Measurements from ENCODE around the gene TSKU.

TSKU gene

GRCh38 chr11:76753449-76753848, 29.7 kb upstream of the TSKU start:
- H3K36me3 ChIP-seq (ENCODE audit: insufficient read depth, insufficient read length, low read length) = no peaks in the 10 kb centered on the region
- TF ChIP-seq SUZ12 (IDR thresholded peaks at IDR 0.05; ENCODE audit: extremely low read depth, insufficient read depth, insufficient read length) (no peak), YY1 (IDR thresholded peaks at IDR 0.05; ENCODE audit: insufficient read depth, insufficient read length) (no peak), ZNF274 (IDR thresholded peaks at IDR 0.05; ENCODE audit: low read depth, low read length) (no peak)
- no peak for DNase-seq (ENCODE audit: low read depth, low spot score)
- no peaks in the 10 kb centered on the region for H3K27me3 ChIP-seq (ENCODE audit: insufficient read depth, insufficient read length)
- H3K4me1 ChIP-seq (ENCODE audit: insufficient read depth, insufficient read length) = peaks cover 3% of the 10 kb centered on the region
- no peak overlapping the region for H3K4me3 ChIP-seq (ENCODE audit: insufficient read length, low read depth)
- H3K9ac ChIP-seq (ENCODE audit: insufficient read length, low read depth) = no peak overlapping the region
- H3K9me3 ChIP-seq (ENCODE audit: insufficient read depth, low read length) = no peaks in the 10 kb centered on the region

- H3K4me1 ChIP-seq (ENCODE audit: insufficient read depth, insufficient read length) = peaks cover 5% of the 10 kb centered on the region
- no peak for DNase-seq (ENCODE audit: low read depth, low spot score)
- H3K9me3 ChIP-seq (ENCODE audit: insufficient read depth, low read length) = no peaks in the 10 kb centered on the region
- no peaks in the 10 kb centered on the region for H3K27me3 ChIP-seq (ENCODE audit: insufficient read depth, insufficient read length)
- no peak overlapping the region for H3K4me3 ChIP-seq (ENCODE audit: insufficient read length, low read depth)
- H3K9ac ChIP-seq (ENCODE audit: insufficient read length, low read depth) = no peak overlapping the region
- no peak for TF ChIP-seq ZNF274 (IDR thresholded peaks at IDR 0.05; ENCODE audit: low read depth, low read length)
- no peak for TF ChIP-seq YY1 (IDR thresholded peaks at IDR 0.05; ENCODE audit: insufficient read depth, insufficient read length)
- TF ChIP-seq SUZ12 (IDR thresholded peaks at IDR 0.05; ENCODE audit: extremely low read depth, insufficient read depth, insufficient read length) = no peak
- H3K36me3 ChIP-seq (ENCODE audit: insufficient read depth, insufficient read length, low read length) = no peaks in the 10 kb centered on the region
Measured at GRCh38 chr11:76753950-76754349, 29.2 kb upstream of the TSKU start.

GRCh38 chr11:76756341-76756741, 26.8 kb upstream of the TSKU start:
- Histone ChIP-seq H3K9ac (ENCODE audit: insufficient read length, low read depth) (no peak overlapping the region), H3K36me3 (ENCODE audit: insufficient read depth, insufficient read length, low read length) (no peaks in the 10 kb centered on the region), H3K4me1 (ENCODE audit: insufficient read depth, insufficient read length) (peaks cover 5% of the 10 kb centered on the region), H3K27me3 (ENCODE audit: insufficient read depth, insufficient read length) (no peaks in the 10 kb centered on the region), H3K9me3 (ENCODE audit: insufficient read depth, low read length) (no peaks in the 10 kb centered on the region), H3K4me3 (ENCODE audit: insufficient read length, low read depth) (no peak overlapping the region)
- no peak for TF ChIP-seq SUZ12 (IDR thresholded peaks at IDR 0.05; ENCODE audit: extremely low read depth, insufficient read depth, insufficient read length)
- no peak for TF ChIP-seq ZNF274 (IDR thresholded peaks at IDR 0.05; ENCODE audit: low read depth, low read length)
- no peak for TF ChIP-seq YY1 (IDR thresholded peaks at IDR 0.05; ENCODE audit: insufficient read depth, insufficient read length)
- no peak for DNase-seq (ENCODE audit: low read depth, low spot score)

DNA sequence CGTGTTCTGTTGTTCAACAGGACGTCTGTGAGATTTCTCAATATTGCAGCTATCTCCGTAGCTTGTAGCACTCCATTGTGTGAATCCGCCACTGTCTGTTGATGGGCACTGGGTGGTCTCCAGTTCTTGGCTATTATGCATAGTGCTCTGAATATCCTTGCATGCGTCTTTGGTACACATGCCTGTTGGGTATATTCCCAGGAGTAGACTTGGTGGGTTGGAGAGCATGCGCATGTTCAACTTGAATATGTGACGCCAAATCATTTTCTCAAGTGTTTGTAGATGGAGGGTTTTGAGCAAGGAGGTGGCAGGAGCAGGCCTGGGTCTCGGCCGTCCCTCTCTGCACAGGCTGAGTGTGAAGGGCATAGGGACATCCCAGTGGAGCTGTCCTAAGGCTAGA, 24.8 kb upstream of the TSKU start:
- no peak for DNase-seq (ENCODE audit: low read depth, low spot score)
- H3K9ac ChIP-seq (ENCODE audit: insufficient read length, low read depth) = no peak overlapping the region
- TF ChIP-seq ZNF274 (IDR thresholded peaks at IDR 0.05; ENCODE audit: low read depth, low read length) (no peak), SUZ12 (IDR thresholded peaks at IDR 0.05; ENCODE audit: extremely low read depth, insufficient read depth, insufficient read length) (no peak), YY1 (IDR thresholded peaks at IDR 0.05; ENCODE audit: insufficient read depth, insufficient read length) (no peak)

GRCh38 chr11:76759092-76759491, 24.1 kb upstream of the TSKU start:
- TF ChIP-seq ZNF274 (IDR thresholded peaks at IDR 0.05; ENCODE audit: low read depth, low read length) (no peak), YY1 (IDR thresholded peaks at IDR 0.05; ENCODE audit: insufficient read depth, insufficient read length) (no peak)
- no peaks in the 10 kb centered on the region for H3K9me3 ChIP-seq (ENCODE audit: insufficient read depth, low read length)
- H3K9ac ChIP-seq (ENCODE audit: insufficient read length, low read depth) = no peak overlapping the region

More for the DNA sequence above, 24.8 kb upstream of the TSKU start:
- Histone ChIP-seq H3K27me3 (ENCODE audit: insufficient read depth, insufficient read length) (no peaks in the 10 kb centered on the region), H3K4me1 (ENCODE audit: insufficient read depth, insufficient read length) (peaks cover 5% of the 10 kb centered on the region), H3K4me3 (ENCODE audit: insufficient read length, low read depth) (no peak overlapping the region), H3K9me3 (ENCODE audit: insufficient read depth, low read length) (no peaks in the 10 kb centered on the region), H3K36me3 (ENCODE audit: insufficient read depth, insufficient read length, low read length) (no peaks in the 10 kb centered on the region)

GRCh38 chr11:76759517-76759916, 23.6 kb upstream of the TSKU start:
- H3K4me1 ChIP-seq (ENCODE audit: insufficient read depth, insufficient read length) = peaks cover 5% of the 10 kb centered on the region
- H3K4me3 ChIP-seq (ENCODE audit: insufficient read length, low read depth) = no peak overlapping the region
- H3K36me3 ChIP-seq (ENCODE audit: insufficient read depth, insufficient read length, low read length) = no peaks in the 10 kb centered on the region
- H3K9me3 ChIP-seq (ENCODE audit: insufficient read depth, low read length) = no peaks in the 10 kb centered on the region
- TF ChIP-seq YY1 (IDR thresholded peaks at IDR 0.05; ENCODE audit: insufficient read depth, insufficient read length) (no peak), ZNF274 (IDR thresholded peaks at IDR 0.05; ENCODE audit: low read depth, low read length) (no peak)
- H3K27me3 ChIP-seq (ENCODE audit: insufficient read depth, insufficient read length) = no peaks in the 10 kb centered on the region
- no peak for DNase-seq (ENCODE audit: low read depth, low spot score)
- H3K9ac ChIP-seq (ENCODE audit: insufficient read length, low read depth) = no peak overlapping the region

More at GRCh38 chr11:76759092-76759491, 24.1 kb upstream of the TSKU start:
- Histone ChIP-seq H3K4me3 (ENCODE audit: insufficient read length, low read depth) (no peak overlapping the region), H3K27me3 (ENCODE audit: insufficient read depth, insufficient read length) (no peaks in the 10 kb centered on the region), H3K36me3 (ENCODE audit: insufficient read depth, insufficient read length, low read length) (no peaks in the 10 kb centered on the region), H3K4me1 (ENCODE audit: insufficient read depth, insufficient read length) (peaks cover 5% of the 10 kb centered on the region)
- DNase-seq (ENCODE audit: low read depth, low spot score) = peak; percentile 79

DNA sequence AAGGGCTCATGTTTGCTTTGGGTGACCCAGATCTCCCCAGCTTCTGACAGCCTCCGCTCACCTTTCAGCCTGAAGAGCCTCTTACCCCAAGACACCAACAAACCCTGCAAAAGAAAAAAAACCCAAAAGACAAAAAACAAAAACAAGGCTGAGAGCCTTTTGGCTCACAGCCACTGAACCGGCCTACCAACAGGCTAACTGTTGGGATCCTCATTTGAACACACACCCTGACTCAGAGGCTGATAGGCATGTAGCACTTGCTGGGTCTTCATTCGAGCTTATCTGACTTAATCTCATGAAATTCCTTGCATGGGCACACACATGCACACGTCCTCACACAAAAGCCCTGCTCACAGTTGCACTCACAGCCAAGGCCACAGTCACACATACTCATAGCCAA, 22.9 kb upstream of the TSKU start:
- TF ChIP-seq SUZ12 (IDR thresholded peaks at IDR 0.05; ENCODE audit: extremely low read depth, insufficient read depth, insufficient read length) (no peak), YY1 (IDR thresholded peaks at IDR 0.05; ENCODE audit: insufficient read depth, insufficient read length) (no peak), ZNF274 (IDR thresholded peaks at IDR 0.05; ENCODE audit: low read depth, low read length) (no peak)
- H3K4me3 ChIP-seq (ENCODE audit: insufficient read length, low read depth) = no peak overlapping the region
- H3K9ac ChIP-seq (ENCODE audit: insufficient read length, low read depth) = no peak overlapping the region
- H3K27me3 ChIP-seq (ENCODE audit: insufficient read depth, insufficient read length) = no peaks in the 10 kb centered on the region
- DNase-seq (ENCODE audit: low read depth, low spot score) = no peak
- H3K4me1 ChIP-seq (ENCODE audit: insufficient read depth, insufficient read length) = peaks cover 5% of the 10 kb centered on the region
- no peaks in the 10 kb centered on the region for H3K36me3 ChIP-seq (ENCODE audit: insufficient read depth, insufficient read length, low read length)
- H3K9me3 ChIP-seq (ENCODE audit: insufficient read depth, low read length) = no peaks in the 10 kb centered on the region

Measured in NT2/D1 (cell line).